Activated T-helper 2 cell treated with anti-CD3 and anti-CD28 coated beads, Interferon-gamma antibody, Interleukin-2, Interleukin-4, amounts not matched to agents 10 μg/mL and 5 μg/mL and 100 μg/mL, durations not matched to agents 14 hours and 24 hours and 36 hours (primary cell): ENCODE measurements around the gene CCDC157. TPM values are rescaled to one million over a fixed set of nuclear protein-coding genes. Genes with fewer than 3 reads are reported as not detected.

Source experiments
- DNase-seq: peaks from one replicate; pipeline ENCODE4 v3.0.0; 2021; ENCODE audit warnings: low spot score
- H3K27ac Mint-ChIP-seq: one replicate; pipeline ENCODE4 v1.8.0; 2021; ENCODE audit warnings: mixed read lengths
- H3K27me3 Mint-ChIP-seq: one replicate; pipeline ENCODE4 v1.8.0; 2021; ENCODE audit warnings: low read depth, mixed read lengths
- H3K36me3 Mint-ChIP-seq: one replicate; pipeline ENCODE4 v1.8.0; 2021; ENCODE audit warnings: low read depth, mixed read lengths
- H3K4me1 Mint-ChIP-seq: one replicate; pipeline ENCODE4 v1.8.0; 2021; ENCODE audit warnings: low read depth, mixed read lengths
- H3K4me3 Mint-ChIP-seq: one replicate; pipeline ENCODE4 v1.8.0; 2021; ENCODE audit warnings: low read depth, mild to moderate bottlenecking, moderate library complexity, mixed read lengths
- H3K9me3 Mint-ChIP-seq: one replicate; pipeline ENCODE4 v1.8.0; 2021; ENCODE audit warnings: mixed read lengths
- intact Hi-C: fragments of 100-400 bp; cut with micrococcal nuclease; formaldehyde crosslinking; loops from one replicate; pipeline ENCODE4 v1.15.1; 2023
- total RNA-seq: library from RNA; stranded (reverse); gene quantifications from 2 replicates; pipeline ENCODE4 v1.2.3, GENCODE V29; 2022

Gene CCDC157
- total RNA-seq, 1 donor from 2014 or later, result 3.2 TPM

DNA sequence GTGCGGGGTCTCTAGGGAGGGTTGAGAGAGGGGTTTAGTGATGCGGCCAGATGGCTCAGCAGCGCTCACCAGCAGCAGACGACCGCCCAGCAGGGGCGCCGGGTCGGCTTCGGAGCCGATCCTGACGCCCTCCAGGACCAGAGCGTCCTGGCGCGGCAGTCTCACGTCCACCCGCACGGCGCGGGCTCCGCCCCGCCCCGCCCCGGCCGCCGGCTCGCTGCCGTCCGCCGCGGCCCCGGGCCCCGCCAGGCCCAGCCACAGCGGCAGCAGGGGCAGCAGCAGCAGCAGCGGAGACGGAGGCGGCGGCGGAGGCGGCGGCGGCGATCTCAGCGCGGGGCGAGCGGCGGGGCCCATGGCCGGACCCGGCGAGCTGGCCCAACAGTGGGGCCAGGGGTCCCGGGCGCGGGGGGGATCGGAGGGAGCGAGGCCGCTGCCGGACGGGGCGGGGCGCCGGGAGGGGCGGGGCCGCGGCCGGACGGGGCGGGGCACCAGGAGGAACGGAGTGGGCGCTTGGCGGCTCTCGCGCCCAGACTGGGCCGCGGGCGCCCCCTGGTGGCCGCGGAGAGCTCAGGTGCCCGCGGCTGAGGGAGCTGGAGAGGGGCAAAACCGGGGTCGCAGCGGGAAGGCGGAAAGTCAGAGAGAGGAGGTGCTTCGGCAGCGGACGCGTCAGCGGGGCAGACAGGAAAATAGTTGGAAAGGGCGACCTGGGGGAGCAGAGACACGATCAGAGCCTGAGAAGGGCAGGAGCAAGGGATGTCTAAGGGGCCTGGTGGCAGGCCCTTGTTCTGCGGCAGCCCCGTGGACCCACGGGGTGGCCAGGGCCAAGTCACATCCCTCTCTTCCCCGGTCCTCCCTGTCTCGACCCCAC lies 30.4 kb downstream of the CCDC157 start, which contains the start of gene RNF215:
TSS of gene RNF215 (minus strand) at position 452 of the 868 bp plus-strand sequence. CDS start at position 354, 98 bp downstream.
- intact Hi-C loops, result loop anchor here (1.0 to 2.0 kb wide), 2 partner anchors 100 to 124 kb away; no protein-coding TSS in a partner anchor
- H3K4me1 Mint-ChIP-seq, result peaks cover 23% of the 10 kb centered on the region

GRCh38 chr22:30390974-30391691 lies 34.3 kb downstream of the CCDC157 start:
- intact Hi-C loops, result loop anchor here (1.0 to 5.0 kb wide), 3 partner anchors 33 to 284 kb away; no protein-coding TSS in a partner anchor
- no peaks in the 10 kb centered on the region for H3K36me3 Mint-ChIP-seq

More for the DNA sequence above, 30.4 kb downstream of the CCDC157 start, which contains the start of gene RNF215:
- DNase-seq, result peak; percentile 76
- H3K27ac Mint-ChIP-seq, result peak within 1 kb of the TSS; percentile 69
- H3K27me3 Mint-ChIP-seq, result no peaks in the 10 kb centered on the region
- peak within 1 kb of the TSS; percentile 84 for H3K4me3 Mint-ChIP-seq
- H3K9me3 Mint-ChIP-seq, result no peaks in the 10 kb centered on the region
- no peaks in the 10 kb centered on the region for H3K36me3 Mint-ChIP-seq

DNA sequence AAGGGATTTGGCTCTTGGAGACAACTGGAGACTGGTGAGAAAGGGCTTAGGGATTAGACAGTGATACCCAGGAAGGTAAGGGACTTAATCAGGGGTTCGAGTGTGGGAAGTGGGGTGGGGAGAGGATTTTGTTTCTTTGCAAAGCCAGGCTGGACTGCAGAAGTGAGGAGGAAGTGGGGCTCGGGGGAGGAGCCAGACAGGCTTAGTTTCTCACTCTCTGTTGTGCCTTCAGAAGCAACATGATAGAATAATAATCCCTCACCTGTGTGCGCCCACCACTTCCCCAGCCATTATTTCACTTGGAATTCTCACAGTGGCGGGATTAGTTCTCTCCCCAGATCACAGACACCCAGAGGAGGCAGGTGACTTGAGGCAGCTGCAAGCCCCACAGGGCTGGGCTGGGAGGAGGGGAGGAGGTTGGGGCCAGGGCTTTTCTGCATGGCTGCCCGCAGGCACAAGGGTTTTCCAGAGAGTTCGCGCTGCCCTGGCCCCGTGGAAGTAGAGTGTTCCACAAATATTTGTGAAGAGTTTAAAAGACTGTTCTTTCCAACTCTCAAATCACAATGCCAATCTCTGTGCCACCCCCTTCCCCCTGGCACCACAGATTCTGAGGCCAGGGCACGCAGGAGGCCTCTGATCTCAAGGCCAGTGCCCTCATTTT lies 36.0 kb downstream of the CCDC157 start:
- Mint-ChIP-seq H3K4me1 (peaks cover 32% of the 10 kb centered on the region), H3K27me3 (no peaks in the 10 kb centered on the region), H3K9me3 (no peaks in the 10 kb centered on the region), H3K27ac (peak overlapping the region; percentile 28), H3K4me3 (no peak overlapping the region), H3K36me3 (no peaks in the 10 kb centered on the region)
- intact Hi-C loops, result loop anchor here (5.0 kb wide), 1 partner anchor 285 kb away; no protein-coding TSS in a partner anchor
- no peak for DNase-seq

More at GRCh38 chr22:30390974-30391691, 34.3 kb downstream of the CCDC157 start:
- peak; percentile 68 for DNase-seq
- H3K9me3 Mint-ChIP-seq, result no peaks in the 10 kb centered on the region
- H3K4me1 Mint-ChIP-seq, result peaks cover 33% of the 10 kb centered on the region
- H3K27ac Mint-ChIP-seq, result peak overlapping the region; percentile 92
- H3K27me3 Mint-ChIP-seq, result no peaks in the 10 kb centered on the region
- H3K4me3 Mint-ChIP-seq, result no peak overlapping the region

DNA sequence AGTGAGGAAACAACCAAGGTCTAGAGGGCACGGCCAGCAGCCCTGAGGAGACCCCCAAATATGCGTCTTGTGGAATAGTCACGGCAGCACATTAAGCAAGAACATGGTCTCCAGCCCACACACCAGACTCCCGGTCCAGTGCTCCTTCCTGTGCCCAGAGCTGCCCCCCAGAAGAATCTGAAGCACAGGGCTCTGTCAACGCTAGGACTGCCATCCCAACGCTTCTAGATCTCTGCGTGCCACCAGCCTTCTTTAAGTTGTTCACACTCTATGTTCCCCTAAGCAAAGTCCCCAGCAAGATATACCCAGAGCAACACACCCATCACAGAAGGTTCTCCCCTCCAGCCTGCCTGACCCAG lies 36.5 kb downstream of the CCDC157 start:
- Mint-ChIP-seq H3K36me3 (no peaks in the 10 kb centered on the region), H3K4me3 (no peak overlapping the region), H3K27me3 (no peaks in the 10 kb centered on the region), H3K27ac (no peak overlapping the region), H3K4me1 (peaks cover 37% of the 10 kb centered on the region), H3K9me3 (no peaks in the 10 kb centered on the region)
- intact Hi-C loops, result loop anchor here (5.0 kb wide), 1 partner anchor 286 kb away; no protein-coding TSS in a partner anchor
- DNase-seq, result no peak

- H3K9me3 Mint-ChIP-seq, result no peaks in the 10 kb centered on the region
Measured at GRCh38 chr22:30393885-30394284, 37.1 kb downstream of the CCDC157 start.

DNA sequence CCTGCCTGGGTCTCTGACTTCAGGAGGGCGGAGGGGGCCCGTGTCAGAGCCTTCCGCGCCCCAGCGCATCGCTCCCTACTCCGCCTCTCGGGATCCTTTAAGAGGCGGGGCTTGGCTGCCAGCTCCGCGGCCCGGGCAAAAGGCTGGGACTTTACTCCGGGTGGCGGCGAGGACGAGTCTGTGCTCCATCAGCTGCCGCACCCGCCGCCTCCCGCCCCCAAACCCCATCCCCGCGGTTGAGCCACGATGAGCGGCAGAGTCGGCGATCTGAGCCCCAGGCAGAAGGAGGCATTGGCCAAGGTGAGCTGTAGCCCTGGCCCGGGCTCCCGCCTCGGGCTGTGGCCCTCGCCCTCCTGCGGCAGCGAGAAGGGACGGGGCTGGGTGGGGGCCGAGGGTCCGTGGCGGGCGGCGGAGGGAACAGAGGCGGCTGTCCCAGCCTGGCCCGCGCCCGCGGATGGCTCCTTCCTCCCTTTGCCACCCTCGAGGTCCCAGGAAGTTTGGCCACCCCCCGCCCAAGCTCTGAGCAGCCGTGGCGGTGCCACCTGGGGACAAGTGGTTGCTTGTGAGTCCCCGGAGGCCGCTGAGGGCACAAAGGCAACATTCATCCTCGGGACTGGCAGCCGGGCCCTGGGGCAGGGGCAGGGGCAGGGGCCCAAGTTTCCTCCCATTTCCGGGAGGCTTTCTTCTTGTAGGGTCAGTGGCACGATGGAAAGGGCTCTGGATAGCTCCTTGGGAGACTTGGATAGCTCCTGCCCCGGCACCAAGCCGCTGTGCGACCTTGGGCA lies 40.3 kb downstream of the CCDC157 start, which contains the start of gene SEC14L2:
TSS of gene SEC14L2 (plus strand) at position 148 of the 785 bp plus-strand sequence. CDS start at position 247, 99 bp downstream.
- Mint-ChIP-seq H3K4me1 (peaks cover 42% of the 10 kb centered on the region), H3K4me3 (peak within 1 kb of the TSS; percentile 90), H3K9me3 (no peaks in the 10 kb centered on the region), H3K36me3 (peaks cover 16% of the 10 kb centered on the region), H3K27me3 (no peaks in the 10 kb centered on the region), H3K27ac (peak within 1 kb of the TSS; percentile 51)
- intact Hi-C loops, result loop anchor here (1.0 kb wide), 1 partner anchor 24 kb away; no protein-coding TSS in a partner anchor
- peak; percentile 45 for DNase-seq

More at GRCh38 chr22:30393885-30394284, 37.1 kb downstream of the CCDC157 start:
- Mint-ChIP-seq H3K4me3 (no peak overlapping the region), H3K27me3 (no peaks in the 10 kb centered on the region), H3K36me3 (peaks cover under 1% of the 10 kb centered on the region), H3K27ac (peak overlapping the region; percentile 15), H3K4me1 (peaks cover 43% of the 10 kb centered on the region)
- intact Hi-C loops, result loop anchor here (5.0 kb wide), 1 partner anchor 287 kb away; no protein-coding TSS in a partner anchor
- DNase-seq, result no peak

DNA sequence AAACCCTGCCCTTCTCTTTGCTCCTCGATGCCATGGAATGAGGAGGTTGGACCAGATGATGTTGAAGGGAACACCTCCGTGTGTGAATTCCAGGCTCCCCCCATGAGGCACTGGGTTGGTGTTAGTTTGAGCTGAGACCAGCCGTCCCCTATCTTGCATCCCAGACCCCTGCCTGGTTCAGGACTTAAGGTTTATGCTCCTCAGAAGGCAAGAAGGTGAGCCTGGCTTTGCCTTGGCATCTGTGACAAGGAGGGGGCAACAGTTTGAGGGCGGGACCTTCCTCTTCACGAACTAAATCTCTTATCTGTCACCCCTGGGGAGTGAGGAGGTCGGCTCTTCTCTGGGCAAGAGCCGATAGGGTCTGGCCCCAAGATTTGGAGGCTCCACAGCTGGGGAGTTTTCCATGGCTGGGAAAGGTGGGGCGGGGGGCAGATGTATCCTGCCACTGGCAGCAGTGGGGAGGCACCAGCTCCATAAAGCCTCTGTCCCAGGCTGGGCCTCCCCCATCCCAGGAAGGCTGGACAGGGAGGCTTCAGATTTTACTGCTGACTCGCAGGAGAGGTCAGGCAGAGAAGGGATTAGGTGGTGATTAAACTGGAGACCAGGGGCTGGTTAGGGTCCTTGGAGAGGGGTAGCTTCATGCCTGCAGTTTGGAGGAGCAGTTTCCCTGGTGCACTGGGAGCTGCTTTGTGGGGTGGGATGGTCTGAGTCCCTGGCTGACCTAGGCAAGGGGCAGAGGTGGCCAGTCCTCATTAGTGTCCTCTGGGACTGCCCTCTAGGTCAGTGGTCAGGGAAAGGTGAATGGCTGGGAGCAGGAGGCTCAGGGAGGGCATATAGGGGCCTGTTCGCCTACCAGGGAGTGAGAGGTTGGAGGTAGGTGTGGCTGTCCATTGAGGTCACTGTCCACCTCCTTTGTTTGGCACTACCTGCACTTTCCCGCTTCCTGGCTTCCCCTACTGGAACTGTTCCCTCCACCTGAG lies 41.1 kb downstream of the CCDC157 start:
- H3K4me3 Mint-ChIP-seq, result peak overlapping the region; percentile 84
- intact Hi-C loops, result loop anchor here (1.0 kb wide), 1 partner anchor 23 kb away; no protein-coding TSS in a partner anchor
- no peaks in the 10 kb centered on the region for H3K9me3 Mint-ChIP-seq
- H3K4me1 Mint-ChIP-seq, result peaks cover 39% of the 10 kb centered on the region
- H3K27me3 Mint-ChIP-seq, result no peaks in the 10 kb centered on the region
- DNase-seq, result no peak
- peak overlapping the region; percentile 51 for H3K27ac Mint-ChIP-seq
- H3K36me3 Mint-ChIP-seq, result peaks cover 18% of the 10 kb centered on the region

DNA sequence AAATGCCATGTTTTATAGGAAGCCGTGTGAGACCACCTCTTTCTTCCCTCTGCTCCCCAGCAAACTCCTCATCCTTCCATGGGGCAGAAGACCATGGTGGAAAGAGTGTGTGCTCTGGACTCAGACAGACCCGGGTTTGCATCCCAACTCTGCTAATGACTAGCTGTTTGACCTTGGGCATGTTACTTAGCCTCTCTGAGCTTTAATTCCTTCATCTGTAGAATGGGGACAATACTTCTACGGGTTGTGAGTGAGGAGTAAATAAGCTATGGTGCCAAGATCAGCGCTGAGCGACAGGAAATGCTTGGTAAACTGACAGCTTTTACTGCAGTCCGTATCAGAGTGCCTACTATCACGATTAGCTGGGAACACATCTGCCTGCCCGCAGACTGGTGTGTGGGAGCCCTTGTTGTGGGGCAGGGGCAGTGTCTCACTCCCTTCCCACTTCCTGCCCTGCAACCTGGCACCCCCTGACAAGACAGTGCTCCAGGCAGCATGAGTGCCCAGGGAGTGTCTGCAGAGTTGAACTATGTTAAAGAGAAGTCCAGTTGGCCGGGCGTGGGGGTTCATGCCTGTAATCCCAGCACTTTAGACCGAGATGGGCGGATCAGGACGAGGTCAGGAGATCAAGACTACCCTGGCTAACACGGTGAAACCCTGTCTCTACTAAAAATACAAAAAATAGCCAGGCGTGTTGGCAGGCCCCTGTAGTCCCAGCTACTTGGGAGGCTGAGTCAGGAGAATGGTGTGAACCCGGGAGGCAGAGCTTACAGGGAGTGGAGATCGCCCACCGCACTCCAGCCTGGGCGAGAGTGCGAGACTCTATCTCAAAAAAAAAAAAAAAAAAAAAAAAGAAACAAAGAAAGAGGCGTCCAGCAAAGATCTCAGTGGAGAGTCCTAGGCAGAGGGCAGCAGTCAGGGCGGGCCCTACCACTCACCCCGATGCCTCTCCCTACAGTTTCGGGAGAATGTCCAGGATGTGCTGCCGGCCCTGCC lies 42.2 kb downstream of the CCDC157 start:
- no peak for DNase-seq
- no peaks in the 10 kb centered on the region for H3K27me3 Mint-ChIP-seq
- H3K9me3 Mint-ChIP-seq, result no peaks in the 10 kb centered on the region
- peak overlapping the region; percentile 40 for H3K27ac Mint-ChIP-seq
- H3K4me3 Mint-ChIP-seq, result peak overlapping the region; percentile 84
- intact Hi-C loops, result no loop called here
- peaks cover 22% of the 10 kb centered on the region for H3K36me3 Mint-ChIP-seq
- H3K4me1 Mint-ChIP-seq, result peaks cover 39% of the 10 kb centered on the region

- peaks cover 28% of the 10 kb centered on the region for H3K36me3 Mint-ChIP-seq
- DNase-seq, result no peak
- H3K9me3 Mint-ChIP-seq, result no peaks in the 10 kb centered on the region
- H3K4me1 Mint-ChIP-seq, result peaks cover 39% of the 10 kb centered on the region
- intact Hi-C loops, result no loop called here
- H3K27ac Mint-ChIP-seq, result no peak overlapping the region
- H3K4me3 Mint-ChIP-seq, result no peak overlapping the region
- H3K27me3 Mint-ChIP-seq, result no peaks in the 10 kb centered on the region
Measured at GRCh38 chr22:30399718-30400117, 42.9 kb downstream of the CCDC157 start.

DNA sequence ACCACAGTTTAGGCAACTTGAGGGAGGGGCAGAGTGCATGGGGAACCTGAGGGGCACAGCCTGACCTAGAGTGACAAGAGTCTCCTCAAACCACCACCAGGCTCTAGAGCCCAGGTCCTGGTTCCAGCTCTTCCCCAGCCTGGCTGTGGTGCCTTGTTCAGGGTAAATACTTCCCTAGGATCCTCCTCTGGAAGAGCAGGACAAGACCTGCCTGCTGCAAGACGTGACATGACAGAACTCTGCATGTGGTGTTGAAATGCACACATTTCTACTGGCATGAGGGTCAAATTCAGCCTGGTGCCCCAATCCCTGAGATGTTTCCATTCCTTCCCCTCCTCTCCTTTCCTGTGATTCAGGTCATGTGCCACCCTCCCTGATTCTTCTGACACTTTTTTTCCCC lies 43.4 kb downstream of the CCDC157 start:
- Mint-ChIP-seq H3K4me3 (no peak overlapping the region), H3K27me3 (no peaks in the 10 kb centered on the region), H3K4me1 (peaks cover 39% of the 10 kb centered on the region), H3K27ac (no peak overlapping the region), H3K9me3 (no peaks in the 10 kb centered on the region), H3K36me3 (peaks cover 28% of the 10 kb centered on the region)
- intact Hi-C loops, result no loop called here
- DNase-seq, result no peak
